ENCODE data around the gene PIGL. TPM values are rescaled to one million over a fixed set of nuclear protein-coding genes. Genes with fewer than 3 reads are reported as not detected.

PIGL gene
- total RNA-seq (2022; extraction: Qiagen RNA extraction) = 12.9 to 22.3 TPM (median 14.4 TPM) in 5 replicates

DNA sequence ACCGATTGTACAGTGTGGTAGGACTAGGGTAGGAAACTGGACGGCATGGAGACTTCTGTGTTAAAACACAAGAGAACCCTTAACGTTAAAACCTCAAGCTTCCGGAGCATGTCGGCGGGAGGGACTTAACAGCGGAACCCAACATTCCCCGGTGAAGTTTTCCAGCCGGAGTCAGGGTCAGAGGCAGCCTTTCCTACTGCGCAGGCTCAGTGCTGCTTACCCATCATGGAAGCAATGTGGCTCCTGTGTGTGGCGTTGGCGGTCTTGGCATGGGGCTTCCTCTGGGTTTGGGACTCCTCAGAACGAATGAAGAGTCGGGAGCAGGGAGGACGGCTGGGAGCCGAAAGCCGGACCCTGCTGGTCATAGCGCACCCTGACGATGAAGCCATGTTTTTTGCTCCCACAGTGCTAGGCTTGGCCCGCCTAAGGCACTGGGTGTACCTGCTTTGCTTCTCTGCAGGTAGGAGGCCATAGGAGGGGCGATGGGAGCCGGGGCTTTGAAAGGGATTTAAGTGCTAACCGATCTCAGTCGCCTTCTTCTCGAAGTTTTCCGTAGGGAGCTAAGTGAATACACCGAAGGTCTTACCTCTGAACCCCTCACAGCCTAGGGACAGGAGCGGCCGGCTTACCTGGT, at the start of gene PIGL:
Gene PIGL (plus strand): TSS at position 209 of the 634 bp plus-strand sequence. CDS start 17 bp downstream, at position 226.

DNA sequence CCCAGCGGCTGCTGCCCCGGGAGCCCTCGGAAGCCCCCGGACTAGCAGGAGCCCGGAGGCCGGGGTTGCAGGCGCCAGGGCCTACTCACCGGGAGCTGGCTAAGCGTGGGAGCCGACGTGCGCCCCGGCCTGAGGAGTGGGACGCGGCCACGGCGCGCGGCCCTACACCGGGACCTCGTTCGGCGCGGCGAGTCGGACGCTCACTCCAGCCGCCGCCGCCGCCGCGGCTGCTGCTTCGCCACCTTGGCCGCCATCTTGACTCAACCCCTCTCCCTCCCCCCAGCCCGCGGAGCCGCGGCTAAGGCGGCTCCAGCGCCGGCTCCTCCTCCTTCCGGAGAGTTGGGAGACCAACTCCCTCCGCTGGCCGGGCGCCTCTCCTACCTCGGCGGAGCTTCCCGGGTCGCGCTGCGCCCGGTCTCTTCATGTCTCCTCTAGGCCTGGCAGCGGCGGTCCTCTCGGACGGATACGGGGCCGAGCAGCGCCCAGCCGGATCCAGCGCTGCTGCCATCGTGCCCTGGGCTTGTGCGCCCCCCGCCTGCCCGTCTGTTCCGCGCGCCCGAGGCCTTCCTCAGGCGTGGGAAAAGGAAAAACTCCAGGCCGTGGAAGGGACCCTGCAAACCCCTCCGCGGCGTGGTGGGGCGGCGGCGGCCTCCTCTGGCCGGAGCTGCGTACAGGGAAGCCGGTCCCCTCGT, 1.6 kb upstream of the PIGL start, which contains the start of gene NCOR1:
Gene NCOR1 (minus strand): TSS at position 262 of the 692 bp plus-strand sequence. CDS start 20,965 bp downstream, outside the sequence.

DNA sequence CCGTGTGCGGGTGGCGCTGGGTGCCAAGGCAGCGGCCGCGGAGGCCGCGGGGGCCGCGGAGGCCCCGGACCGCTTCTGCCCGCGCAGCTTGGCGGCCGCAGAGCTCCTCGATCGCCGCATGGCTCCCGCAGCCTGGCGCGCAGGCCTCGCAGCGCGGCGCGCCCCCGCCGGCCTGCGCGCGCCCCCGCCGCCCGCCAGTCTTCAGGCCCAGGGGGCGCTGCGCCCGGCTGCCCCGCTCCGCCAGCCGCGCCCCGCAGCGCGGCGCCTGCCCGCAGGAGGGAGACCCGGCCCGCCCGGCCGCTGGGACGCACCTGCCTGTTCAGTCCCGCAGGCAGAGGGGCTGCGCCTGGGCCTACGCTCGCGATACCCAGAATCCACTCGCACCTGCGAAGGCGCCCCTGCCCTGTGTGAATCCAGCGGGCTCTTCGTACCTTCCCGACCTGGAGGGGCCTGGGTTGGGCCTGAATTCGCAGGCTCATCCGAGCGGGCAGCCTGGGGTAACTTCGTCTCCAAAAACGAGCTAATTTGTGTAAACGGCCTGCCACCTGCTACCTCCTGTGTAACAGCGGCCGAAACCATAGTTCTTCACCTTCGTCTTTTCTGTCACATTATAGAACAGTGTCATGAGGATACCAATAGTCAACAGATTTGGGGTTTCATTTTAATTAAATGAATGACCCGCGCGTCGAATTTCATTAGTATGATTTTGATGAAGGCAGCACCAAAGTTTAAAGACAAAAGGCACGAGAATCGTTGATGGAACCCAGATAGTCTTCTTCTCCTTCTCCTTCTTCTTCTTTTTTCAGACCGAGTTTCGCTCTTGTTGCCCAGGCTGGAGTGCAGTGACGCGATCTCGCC, 136.5 kb downstream of the PIGL start, which contains the start of gene CENPV:
Gene CENPV (minus strand): TSS at position 153 of the 858 bp plus-strand sequence. CDS start 33 bp downstream, at position 120.

Other genes starting within 250 kb of the PIGL start
- gene ZSWIM7, start 217.5 kb upstream of the PIGL start, total RNA-seq (2022; extraction: Qiagen RNA extraction) = 40.7 to 44.4 TPM (median 42.2 TPM) in 5 replicates
- 45.8 to 52.5 TPM (median 47.9 TPM) in 5 replicates for gene TTC19, start 217.4 kb upstream of the PIGL start, total RNA-seq (2022; extraction: Qiagen RNA extraction)
- gene NCOR1, start 1.7 kb upstream of the PIGL start, total RNA-seq (2022; extraction: Qiagen RNA extraction) = 75.8 to 93.6 TPM (median 83.5 TPM) in 5 replicates
- gene CENPV, start 136.3 kb downstream of the PIGL start, total RNA-seq (2022; extraction: Qiagen RNA extraction) = 131 to 143 TPM (median 142 TPM) in 5 replicates
- gene UBB, start 163.9 kb downstream of the PIGL start, total RNA-seq (2022; extraction: Qiagen RNA extraction) = 1,680 to 2,292 TPM (median 1,765 TPM) in 5 replicates
- 0.27 to 0.70 TPM (median 0.55 TPM) in 5 replicates for gene TRPV2, start 198.4 kb downstream of the PIGL start, total RNA-seq (2022; extraction: Qiagen RNA extraction)